Stimulated activated memory B cell treated with anti-CD40 and anti-IgM and Interleukin-4, amounts not matched to agents 10 μg/mL and 1 μg/mL and 100 μg/mL, for 72 hours (primary cell): ENCODE measurements around the gene IRF2.
"Not testable (repeated sequence)": the region's sequence is repeated elsewhere in the genome, so short reads cannot be mapped to it uniquely, and the experiment has no call there.

ENCODE experiments used
- ATAC-seq: fragments of 150-1000 bp; cut with Tn5 transposase; 2 replicates; pipeline ENCODE4 v1.10.0; 2021
- H3K27ac Mint-ChIP-seq: one replicate; pipeline ENCODE4 v1.8.0; 2022; ENCODE audit warnings: mild to moderate bottlenecking, mixed read lengths
- H3K27me3 Mint-ChIP-seq: one replicate; pipeline ENCODE4 v1.8.0; 2022; ENCODE audit warnings: mixed read lengths
- H3K36me3 Mint-ChIP-seq: one replicate; pipeline ENCODE4 v1.8.0; 2022; ENCODE audit warnings: mixed read lengths
- H3K4me1 Mint-ChIP-seq: one replicate; pipeline ENCODE4 v1.8.0; 2022; ENCODE audit warnings: mixed read lengths
- H3K4me3 Mint-ChIP-seq: one replicate; pipeline ENCODE4 v1.8.0; 2022; ENCODE audit warnings: mild to moderate bottlenecking, moderate library complexity, mixed read lengths
- H3K9me3 Mint-ChIP-seq: one replicate; pipeline ENCODE4 v1.8.0; 2022; ENCODE audit warnings: mixed read lengths

Gene IRF2

DNA sequence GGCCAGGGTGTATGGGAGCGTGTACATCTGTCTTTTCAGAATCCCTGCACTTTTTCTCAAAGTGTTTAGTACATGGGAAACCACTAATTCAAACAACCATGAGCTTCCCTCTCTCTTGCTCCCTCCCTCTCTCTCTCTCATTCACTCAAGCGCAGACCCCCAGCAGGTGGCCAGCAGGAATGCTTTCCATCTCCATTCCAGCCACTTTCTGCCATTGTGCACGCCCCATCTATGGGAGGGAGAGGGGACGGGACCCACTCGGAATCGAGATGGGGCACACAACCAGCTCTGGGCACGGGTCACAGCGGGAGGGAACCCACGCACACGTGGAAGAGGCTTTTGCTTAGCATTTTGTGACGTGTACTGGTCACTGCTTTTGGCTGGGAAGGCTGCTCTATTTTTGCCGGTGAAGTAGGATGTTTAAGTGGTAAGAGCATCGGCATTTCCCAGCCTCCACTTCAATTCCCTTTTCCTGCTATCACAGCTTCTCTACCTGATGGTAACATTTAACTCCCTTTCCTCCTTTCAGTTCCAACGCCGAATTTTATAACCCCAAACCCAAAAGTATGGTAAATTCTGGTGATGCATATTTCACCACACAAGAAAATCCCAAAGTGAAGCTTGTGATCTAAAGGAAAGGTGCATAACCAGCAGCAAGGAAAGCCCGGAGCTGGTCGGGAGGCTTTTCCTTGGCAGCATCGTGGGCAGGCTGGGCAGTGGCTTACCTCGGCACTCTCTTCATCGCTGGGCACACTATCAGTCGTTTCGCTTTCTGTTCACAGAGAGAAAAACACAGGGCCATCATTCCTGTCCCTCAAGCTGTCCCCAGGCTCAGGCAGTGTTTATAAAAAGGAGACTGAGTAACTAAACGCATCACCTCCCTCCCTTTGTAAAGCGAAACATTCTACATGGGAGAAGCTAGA, 84.1 kb downstream of the IRF2 start:
- Mint-ChIP-seq H3K9me3 (no peaks in the 10 kb centered on the region), H3K4me1 (peaks cover 52% of the 10 kb centered on the region), H3K27ac (peak overlapping the region; percentile 33), H3K4me3 (no peak overlapping the region), H3K27me3 (no peaks in the 10 kb centered on the region), H3K36me3 (peaks cover 84% of the 10 kb centered on the region)
- ATAC-seq: no peak

DNA sequence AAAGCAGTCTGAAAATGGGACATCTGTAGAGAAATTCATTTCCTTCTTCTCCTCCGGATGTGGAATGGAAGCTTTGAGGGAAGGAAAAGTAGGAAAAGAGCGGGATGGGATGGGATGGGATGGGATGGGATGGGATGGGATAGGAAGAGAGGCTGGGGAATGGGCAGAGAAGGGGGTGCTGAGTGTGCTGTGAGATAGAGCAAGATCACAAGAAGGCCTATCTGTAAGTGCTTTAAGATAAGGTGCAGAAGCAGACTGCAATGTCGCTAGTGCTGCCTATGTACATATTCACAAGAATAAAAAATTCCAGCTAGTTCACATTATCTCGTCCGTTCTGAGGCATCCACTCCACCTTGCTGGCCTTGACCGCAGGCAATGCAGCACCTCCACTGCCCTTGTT, 86.2 kb downstream of the IRF2 start:
- H3K4me1 Mint-ChIP-seq: peaks cover 56% of the 10 kb centered on the region
- H3K9me3 Mint-ChIP-seq: no peaks in the 10 kb centered on the region
- no peak overlapping the region for H3K27ac Mint-ChIP-seq
- H3K27me3 Mint-ChIP-seq: no peaks in the 10 kb centered on the region
- H3K4me3 Mint-ChIP-seq: no peak overlapping the region
- peaks cover 65% of the 10 kb centered on the region for H3K36me3 Mint-ChIP-seq
- no peak for ATAC-seq

DNA sequence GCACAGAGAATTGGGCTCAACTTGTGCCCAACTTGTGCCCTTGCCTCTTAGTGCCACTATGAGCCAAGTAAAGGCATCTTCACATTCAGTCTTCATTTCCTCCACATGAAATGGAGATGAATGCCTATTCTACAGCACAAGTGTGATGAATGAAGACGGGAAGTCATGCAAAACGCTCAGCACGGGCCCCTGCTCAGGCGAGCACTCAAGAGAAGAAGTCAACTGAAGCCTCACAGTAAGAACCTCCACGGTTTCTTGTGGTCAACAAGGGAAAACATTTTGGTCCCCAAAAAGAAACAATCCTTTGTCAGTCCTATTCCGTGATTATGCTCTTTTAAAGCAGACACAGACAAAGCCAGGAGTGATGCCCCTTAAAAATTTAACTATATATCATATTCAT, 87.0 kb downstream of the IRF2 start:
- peak; percentile 49 for ATAC-seq
- Mint-ChIP-seq H3K4me3 (no peak overlapping the region), H3K27me3 (no peaks in the 10 kb centered on the region), H3K4me1 (peaks cover 63% of the 10 kb centered on the region), H3K9me3 (no peaks in the 10 kb centered on the region), H3K27ac (no peak overlapping the region), H3K36me3 (peaks cover 57% of the 10 kb centered on the region)

DNA sequence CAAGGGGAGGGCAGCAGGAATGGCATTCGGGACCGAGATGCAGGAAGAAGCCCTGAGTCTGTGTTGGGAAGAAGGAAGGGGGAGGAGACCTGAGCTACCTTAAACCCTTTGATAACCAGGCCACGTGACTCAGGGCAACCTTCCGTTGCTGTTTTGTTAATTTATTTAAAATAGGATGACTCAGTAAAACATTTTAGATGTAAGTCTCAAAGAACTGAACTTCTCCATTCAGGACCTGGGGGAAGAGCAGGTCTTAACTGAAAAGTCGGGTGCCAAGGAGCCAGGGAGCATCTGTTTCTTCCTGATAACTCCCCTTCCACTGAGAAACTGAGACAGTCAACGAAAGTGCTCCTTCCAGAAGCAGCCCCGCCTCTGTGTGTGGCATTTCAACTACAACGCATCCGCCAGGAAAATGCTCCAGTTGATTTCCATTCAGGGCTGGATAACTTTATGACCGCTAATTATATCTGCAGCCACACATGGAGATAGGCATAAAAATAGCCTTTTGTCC, 88.0 kb downstream of the IRF2 start:
- Mint-ChIP-seq H3K4me3 (peak overlapping the region; percentile 6), H3K27ac (peak overlapping the region; percentile 84), H3K4me1 (peaks cover 72% of the 10 kb centered on the region), H3K36me3 (peaks cover 53% of the 10 kb centered on the region), H3K9me3 (no peaks in the 10 kb centered on the region), H3K27me3 (no peaks in the 10 kb centered on the region)
- no peak for ATAC-seq

DNA sequence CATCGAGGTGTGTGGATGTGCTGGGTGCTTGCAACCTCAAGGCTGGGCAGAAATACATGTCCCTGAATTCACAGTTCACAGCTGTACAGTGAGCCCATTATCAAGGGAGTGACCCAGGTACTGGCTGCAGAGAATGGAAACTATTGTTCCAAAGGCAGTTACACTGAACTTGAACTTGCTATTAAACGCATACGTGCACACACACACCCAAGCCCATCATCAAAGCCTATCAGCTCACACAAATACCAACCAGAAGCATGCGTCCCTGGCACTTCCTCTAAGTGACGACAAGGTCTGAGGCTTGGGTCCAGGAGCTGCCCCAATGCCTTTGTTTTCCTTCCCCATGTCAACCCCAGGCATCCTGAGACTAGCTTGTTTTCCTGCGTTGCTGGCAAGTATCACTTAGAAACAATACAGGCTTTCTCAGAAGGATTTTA, 88.6 kb downstream of the IRF2 start:
- peak; percentile 61 for ATAC-seq
- Mint-ChIP-seq H3K27ac (peak overlapping the region; percentile 84), H3K4me1 (peaks cover 74% of the 10 kb centered on the region), H3K36me3 (peaks cover 50% of the 10 kb centered on the region), H3K4me3 (peak overlapping the region; percentile 6), H3K27me3 (no peaks in the 10 kb centered on the region), H3K9me3 (peaks cover under 1% of the 10 kb centered on the region)

DNA sequence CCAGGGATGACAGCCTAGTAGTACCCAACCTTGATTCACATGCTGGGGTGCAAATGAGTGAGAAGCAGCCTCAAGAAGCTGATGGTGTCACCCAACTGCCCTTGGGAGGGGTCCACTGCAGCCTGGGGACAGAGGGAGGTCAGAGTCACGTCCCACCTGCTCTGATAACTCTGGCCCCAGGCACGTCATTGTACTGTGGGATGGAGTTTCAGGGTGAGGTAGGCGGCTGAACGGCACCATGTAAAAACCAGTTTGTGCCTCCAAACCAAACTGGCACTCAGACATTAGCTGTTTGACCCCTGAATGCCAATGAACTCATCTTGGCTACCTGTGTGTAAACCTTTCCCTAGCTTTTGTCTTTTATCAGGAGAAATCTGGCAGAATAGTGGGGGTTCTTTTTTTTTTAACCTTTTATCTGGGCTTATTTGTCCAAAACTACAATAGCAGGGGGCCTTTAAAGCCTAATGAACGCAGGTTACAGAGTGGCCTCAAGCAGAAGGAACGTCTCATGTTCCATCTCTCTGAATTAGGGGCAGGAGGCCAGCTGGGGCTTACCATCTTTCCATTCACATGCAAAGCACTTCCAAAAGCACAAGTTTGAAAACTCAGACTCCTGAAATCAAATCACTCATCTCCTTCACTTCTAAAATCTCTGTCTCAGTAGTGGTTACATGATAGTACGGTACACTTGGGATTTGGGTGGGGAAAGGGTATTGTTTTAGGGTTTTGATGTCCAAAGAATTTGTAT, 89.4 kb downstream of the IRF2 start:
- peaks cover 5% of the 10 kb centered on the region for H3K9me3 Mint-ChIP-seq
- H3K27me3 Mint-ChIP-seq: no peaks in the 10 kb centered on the region
- peak overlapping the region; percentile 58 for H3K4me3 Mint-ChIP-seq
- peaks cover 49% of the 10 kb centered on the region for H3K36me3 Mint-ChIP-seq
- ATAC-seq: peak; percentile 57
- H3K4me1 Mint-ChIP-seq: peaks cover 76% of the 10 kb centered on the region
- H3K27ac Mint-ChIP-seq: peak overlapping the region; percentile 84

DNA sequence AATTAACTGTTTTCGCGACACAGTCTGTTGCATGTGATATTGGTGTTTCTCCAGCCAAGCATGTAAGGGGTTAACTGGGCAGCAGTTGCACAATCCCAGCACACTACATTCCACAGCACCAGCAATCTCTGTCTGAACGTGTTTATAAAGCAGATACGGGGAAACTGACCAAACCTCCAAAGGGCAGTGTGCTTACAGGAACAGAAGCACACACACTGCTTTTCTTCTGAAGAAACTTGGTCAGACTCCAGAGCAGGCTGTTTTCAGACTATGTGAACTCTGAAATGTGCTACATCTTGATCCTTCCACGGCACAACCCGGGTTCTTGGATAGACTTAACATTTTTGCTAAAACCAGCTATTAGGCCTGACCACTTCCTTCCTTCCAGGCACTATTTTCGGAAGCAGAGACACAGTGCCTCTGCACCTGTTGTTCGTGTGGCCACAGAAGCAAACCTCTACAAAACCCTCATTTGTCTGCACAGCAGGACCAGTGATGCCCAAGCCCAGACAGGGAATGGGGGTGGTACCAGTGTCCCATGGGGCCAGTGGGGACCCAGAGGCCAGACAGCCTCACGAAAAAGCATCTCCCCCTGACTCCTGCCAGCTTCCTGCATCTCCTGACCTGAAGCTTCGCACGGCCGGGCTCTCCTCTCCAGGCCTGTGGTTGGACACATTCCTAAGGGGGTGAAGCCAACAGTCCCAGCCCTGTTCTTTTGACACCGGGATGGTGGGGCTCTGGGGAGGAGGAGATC, 90.1 kb downstream of the IRF2 start:
- Mint-ChIP-seq H3K27ac (peak overlapping the region; percentile 84), H3K27me3 (no peaks in the 10 kb centered on the region), H3K4me3 (peak overlapping the region; percentile 58), H3K36me3 (peaks cover 42% of the 10 kb centered on the region), H3K4me1 (peaks cover 74% of the 10 kb centered on the region), H3K9me3 (peaks cover 5% of the 10 kb centered on the region)
- peak; percentile 87 for ATAC-seq

DNA sequence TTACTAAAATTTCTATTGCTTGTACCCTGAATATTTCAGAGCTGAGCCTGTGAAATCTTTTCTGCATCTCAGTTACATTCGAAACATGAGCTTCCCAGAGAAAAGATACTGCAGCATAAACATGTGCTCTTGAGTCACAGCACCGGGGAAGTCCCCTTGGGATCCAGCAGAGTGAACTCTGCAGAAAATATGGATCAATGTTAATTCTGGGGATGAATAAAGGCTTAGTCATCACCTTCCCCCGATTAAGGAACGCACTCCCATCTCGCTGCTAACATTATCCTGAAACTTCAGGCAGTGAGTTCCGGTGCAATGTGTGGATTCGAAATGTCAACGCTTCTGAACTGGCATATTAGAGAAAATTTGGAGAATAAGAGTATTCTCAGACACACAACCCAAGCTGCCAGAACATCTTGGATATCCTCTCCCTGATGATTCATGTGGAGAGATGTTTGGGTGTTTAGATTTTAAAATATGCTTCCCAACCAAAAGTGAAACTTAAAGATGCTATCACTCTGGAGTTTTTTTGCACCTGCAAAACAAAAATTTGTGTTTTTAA, 90.8 kb downstream of the IRF2 start:
- peak overlapping the region; percentile 84 for H3K27ac Mint-ChIP-seq
- H3K9me3 Mint-ChIP-seq: peaks cover 5% of the 10 kb centered on the region
- no peak for ATAC-seq
- H3K27me3 Mint-ChIP-seq: no peaks in the 10 kb centered on the region
- H3K4me3 Mint-ChIP-seq: peak overlapping the region; percentile 58
- peaks cover 38% of the 10 kb centered on the region for H3K36me3 Mint-ChIP-seq
- H3K4me1 Mint-ChIP-seq: peaks cover 74% of the 10 kb centered on the region

DNA sequence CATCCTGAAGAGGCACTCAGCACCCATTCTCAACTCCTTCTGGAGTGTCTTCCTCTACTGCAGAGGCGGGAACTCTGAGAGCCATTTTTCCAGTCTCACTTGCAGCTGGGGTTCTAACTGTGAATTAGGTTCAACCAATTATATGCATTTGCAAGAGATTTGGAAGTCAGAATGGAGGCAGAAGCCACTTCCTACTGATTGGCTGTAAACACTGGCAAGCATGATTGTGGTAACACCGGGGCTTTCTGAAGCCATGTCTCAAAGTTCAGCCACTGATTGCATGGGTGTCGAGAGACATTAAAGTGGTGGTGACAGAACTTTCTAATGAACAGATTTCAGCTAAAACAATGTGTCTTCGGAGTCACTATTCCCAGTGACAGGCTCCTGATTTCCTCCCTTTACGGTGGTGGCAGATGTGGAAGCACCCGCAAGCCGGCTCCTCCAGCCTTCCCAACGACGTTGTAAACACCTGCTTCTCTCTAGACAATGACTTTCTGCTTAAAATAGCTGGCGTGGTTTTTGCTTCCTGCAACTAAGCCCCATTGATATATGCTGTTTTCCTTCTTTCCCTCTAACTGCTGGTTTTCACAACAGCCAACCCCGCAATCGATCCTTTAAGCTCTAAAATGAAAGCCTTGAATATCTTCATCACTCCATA, 92.0 kb downstream of the IRF2 start:
- Mint-ChIP-seq H3K4me1 (peaks cover 67% of the 10 kb centered on the region), H3K27ac (peak overlapping the region; percentile 84), H3K36me3 (peaks cover 39% of the 10 kb centered on the region), H3K4me3 (peak overlapping the region; percentile 65), H3K27me3 (no peaks in the 10 kb centered on the region), H3K9me3 (peaks cover 5% of the 10 kb centered on the region)
- no peak for ATAC-seq

DNA sequence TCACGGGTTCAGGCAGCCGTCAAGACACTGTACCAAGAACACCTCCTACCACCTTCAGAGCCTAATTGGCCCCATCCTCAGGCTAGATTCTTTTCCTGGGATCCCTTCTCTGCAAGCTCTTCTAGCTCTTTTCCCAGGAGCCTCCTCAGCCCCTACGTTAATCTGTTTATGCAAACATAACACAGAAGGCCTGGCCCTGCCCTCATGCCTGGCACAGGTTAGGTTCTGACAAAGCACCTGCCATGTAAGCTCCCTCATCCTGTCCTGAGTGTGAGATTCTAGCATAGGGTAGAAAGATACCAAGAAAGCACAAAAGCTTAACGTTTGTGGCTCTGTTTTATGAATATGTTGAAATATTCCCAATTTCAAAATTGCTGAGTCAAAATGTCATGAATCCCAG, 93.6 kb downstream of the IRF2 start:
- Mint-ChIP-seq H3K27ac (no peak overlapping the region), H3K36me3 (peaks cover 38% of the 10 kb centered on the region), H3K27me3 (no peaks in the 10 kb centered on the region), H3K4me1 (peaks cover 61% of the 10 kb centered on the region), H3K4me3 (no peak overlapping the region), H3K9me3 (peaks cover 5% of the 10 kb centered on the region)
- ATAC-seq: no peak

DNA sequence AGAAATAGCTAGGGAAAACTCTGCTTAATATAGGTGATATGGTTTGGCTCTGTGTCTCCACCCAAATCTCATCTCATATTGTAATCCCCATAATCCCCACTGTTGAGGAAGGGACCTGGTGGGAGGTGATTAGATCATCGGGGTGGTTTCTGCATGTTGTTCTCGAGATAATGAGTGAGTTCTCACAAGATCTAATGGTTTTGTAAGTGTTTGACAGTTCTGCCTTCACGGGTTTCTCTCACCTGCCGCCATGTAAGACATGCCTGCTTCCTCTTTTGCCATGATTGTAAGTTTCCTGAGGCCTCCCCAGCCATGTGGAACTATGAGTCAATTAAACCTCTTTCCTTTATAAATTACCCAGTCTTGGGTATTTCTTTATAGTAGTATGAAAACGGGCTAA, 94.1 kb downstream of the IRF2 start:
- not testable (repeated sequence) for H3K9me3 Mint-ChIP-seq, H3K27ac Mint-ChIP-seq, H3K27me3 Mint-ChIP-seq, ATAC-seq, H3K4me3 Mint-ChIP-seq
- peaks cover 61% of the 10 kb centered on the region for H3K4me1 Mint-ChIP-seq
- peaks cover 43% of the 10 kb centered on the region for H3K36me3 Mint-ChIP-seq

DNA sequence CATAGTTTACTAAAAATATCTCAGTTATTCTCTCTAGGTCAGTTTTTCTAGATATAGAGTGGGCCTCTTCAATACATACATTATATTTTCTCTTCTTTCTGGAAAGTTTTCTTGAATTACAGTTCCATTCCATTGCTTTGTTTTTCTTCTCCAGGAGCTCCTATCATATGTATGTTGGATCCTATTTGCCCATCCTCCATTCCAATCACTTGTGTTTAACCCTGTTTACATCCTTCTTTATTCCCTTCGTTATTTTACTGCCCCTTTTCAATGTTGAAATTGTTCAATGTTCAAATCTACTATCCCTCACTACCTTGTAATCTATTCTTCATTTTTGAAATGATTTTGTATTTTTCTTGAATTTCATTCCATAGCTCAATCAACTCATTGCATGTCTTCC, 97.4 kb downstream of the IRF2 start:
- H3K4me1 Mint-ChIP-seq: peaks cover 37% of the 10 kb centered on the region
- no peaks in the 10 kb centered on the region for H3K27me3 Mint-ChIP-seq
- H3K27ac Mint-ChIP-seq: no peak overlapping the region
- no peak overlapping the region for H3K4me3 Mint-ChIP-seq
- no peak for ATAC-seq
- H3K9me3 Mint-ChIP-seq: peaks cover 12% of the 10 kb centered on the region
- H3K36me3 Mint-ChIP-seq: peaks cover 46% of the 10 kb centered on the region

DNA sequence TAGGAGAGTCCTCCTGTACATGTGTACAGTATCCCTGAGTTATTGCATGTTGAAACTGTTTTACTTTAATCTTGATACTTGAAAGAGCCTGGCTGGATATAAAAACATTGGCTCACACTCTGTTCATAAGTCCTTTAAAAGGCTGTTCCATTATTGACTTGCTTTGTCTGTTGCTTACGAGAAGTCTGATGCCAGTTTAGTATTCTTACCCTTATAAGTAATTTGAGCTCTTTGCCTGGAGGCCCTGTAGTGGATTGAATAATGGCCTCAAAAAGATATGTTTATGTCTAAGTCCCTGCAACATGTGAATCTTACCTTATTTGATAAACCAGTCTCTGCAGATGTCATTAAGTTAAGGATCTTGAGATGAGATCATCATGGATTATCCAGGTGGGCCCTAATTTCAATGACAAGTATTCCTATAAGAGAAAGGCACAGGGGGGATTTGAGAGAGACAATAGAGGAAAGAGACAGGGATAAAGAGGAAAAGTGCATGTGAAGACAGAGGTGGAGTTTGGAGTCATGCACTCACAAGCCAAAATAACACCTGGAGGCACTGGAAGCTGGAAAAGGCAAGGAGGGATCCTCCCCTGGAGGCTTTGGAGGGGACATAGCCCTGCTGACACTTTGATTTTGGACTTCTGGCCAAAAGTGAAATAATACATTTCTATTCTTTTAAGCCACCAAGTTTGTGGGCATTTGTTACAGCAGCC, 98.1 kb downstream of the IRF2 start:
- Mint-ChIP-seq H3K27ac (peak overlapping the region; percentile 1), H3K4me3 (no peak overlapping the region), H3K9me3 (peaks cover 12% of the 10 kb centered on the region)

DNA sequence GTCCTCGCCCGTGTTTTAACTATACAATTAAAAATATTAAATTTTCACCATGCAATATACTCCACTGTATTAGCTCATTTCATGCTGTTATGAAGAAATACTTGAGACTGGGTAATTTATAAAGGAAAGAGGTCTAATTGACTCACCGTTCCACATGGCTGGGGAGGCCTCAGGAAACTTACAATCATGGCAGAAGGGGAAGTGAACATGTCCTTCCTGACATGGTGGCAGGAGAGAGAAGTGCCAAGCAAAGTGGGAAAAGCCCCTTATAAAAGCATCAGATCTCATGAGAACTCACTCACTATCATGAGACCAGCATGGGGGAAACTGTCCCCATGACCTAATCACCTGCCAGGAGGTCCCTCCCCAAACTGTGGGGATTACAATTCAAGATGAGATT, 98.7 kb downstream of the IRF2 start:
- not testable (repeated sequence) for ATAC-seq, H3K4me3 Mint-ChIP-seq, H3K9me3 Mint-ChIP-seq, H3K27me3 Mint-ChIP-seq
- peaks cover 30% of the 10 kb centered on the region for H3K4me1 Mint-ChIP-seq
- peak overlapping the region; percentile 1 for H3K27ac Mint-ChIP-seq
- H3K36me3 Mint-ChIP-seq: peaks cover 40% of the 10 kb centered on the region

More for the DNA sequence above, 98.1 kb downstream of the IRF2 start:
- peaks cover 43% of the 10 kb centered on the region for H3K36me3 Mint-ChIP-seq
- H3K4me1 Mint-ChIP-seq: peaks cover 33% of the 10 kb centered on the region
- ATAC-seq: no peak
- no peaks in the 10 kb centered on the region for H3K27me3 Mint-ChIP-seq
